Mesendoderm (in vitro differentiated cells): Measurements from ENCODE around the gene GRK7.

Experiments used
- DNase-seq: peaks from one replicate; pipeline ENCODE4 v3.0.0; 2013
- H2AK5ac ChIP-seq: 2 replicates; pipeline ENCODE4 v1.6.1; 2013; ENCODE audit warnings: low read length, inconsistent platforms
- H2BK120ac ChIP-seq: 2 replicates; pipeline ENCODE4 v1.6.1; 2013; ENCODE audit warnings: low read depth, mild to moderate bottlenecking, low read length, moderate library complexity, mixed read lengths
- H2BK15ac ChIP-seq: replicated peaks from 2 replicates; pipeline ENCODE4 v1.6.1; 2013; ENCODE audit warnings: low read depth, mild to moderate bottlenecking, moderate library complexity
- H2BK5ac ChIP-seq: 2 replicates; pipeline ENCODE4 v1.6.1; 2013; ENCODE audit warnings: low read length, inconsistent platforms
- H3K18ac ChIP-seq: 2 replicates; pipeline ENCODE4 v1.6.1; 2013; ENCODE audit warnings: mild to moderate bottlenecking, low read length, mixed read lengths
- H3K23ac ChIP-seq: one replicate; pipeline ENCODE4 v1.6.1; 2013; ENCODE audit warnings: low read length
- H3K27ac ChIP-seq: 2 replicates; pipeline ENCODE4 v1.5.1; 2013; ENCODE audit warnings: low read depth, mild to moderate bottlenecking, inconsistent platforms, low read length, moderate library complexity
- H3K27me3 ChIP-seq: 2 replicates; pipeline ENCODE4 v1.6.1; 2013; ENCODE audit warnings: low read length, control low read depth, mild to moderate bottlenecking, inconsistent platforms; ENCODE audit not compliant: insufficient read depth, poor library complexity
- H3K36me3 ChIP-seq: 2 replicates; pipeline ENCODE4 v1.6.1; 2013; ENCODE audit warnings: low read length, inconsistent platforms; ENCODE audit not compliant: control insufficient read depth, insufficient read depth
- H3K4ac ChIP-seq: one replicate; pipeline ENCODE4 v1.6.1; 2013; ENCODE audit warnings: low read depth, mild to moderate bottlenecking, low read length, moderate library complexity
- H3K4me1 ChIP-seq: 2 replicates; pipeline ENCODE4 v1.6.1; 2013; ENCODE audit warnings: low read depth, low read length, inconsistent platforms; ENCODE audit not compliant: control insufficient read depth
- H3K4me2 ChIP-seq: 2 replicates; pipeline ENCODE4 v1.6.1; 2013; ENCODE audit warnings: low read length
- H3K4me3 ChIP-seq: 2 replicates; pipeline ENCODE4 v1.5.1; 2013; ENCODE audit warnings: mild to moderate bottlenecking, low read length
- H3K56ac ChIP-seq: one replicate; pipeline ENCODE4 v1.6.1; 2013; ENCODE audit warnings: low read length
- H3K79me1 ChIP-seq: 2 replicates; pipeline ENCODE4 v1.6.1; 2013; ENCODE audit warnings: low read length, inconsistent platforms
- H3K79me2 ChIP-seq: 2 replicates; pipeline ENCODE4 v1.6.1; 2013; ENCODE audit warnings: mild to moderate bottlenecking, low read length; ENCODE audit not compliant: control insufficient read depth, insufficient read depth
- H3K9ac ChIP-seq: 2 replicates; pipeline ENCODE4 v1.6.1; 2013; ENCODE audit warnings: low read length, inconsistent platforms
- H4K5ac ChIP-seq: one replicate; pipeline ENCODE4 v1.6.1; 2013; ENCODE audit warnings: low read length
- H4K8ac ChIP-seq: one replicate; pipeline ENCODE4 v1.6.1; 2013; ENCODE audit warnings: low read depth, mild to moderate bottlenecking, control low read depth, low read length, moderate library complexity
- WGBS: extraction: QIAGEN DNeasy Blood & Tissue Kit; methylation state at CpG from one replicate; pipeline ENCODE4 v1.1.7; 2013; ENCODE audit warnings: low lambda C conversion rate, missing lambda C conversion rate; ENCODE audit not compliant: insufficient coverage; ENCODE audit errors: extremely low coverage; 5-methylcytosine and 5-hydroxymethylcytosine counted together

Gene GRK7

GRCh38 chr3:141790171-141790570 lies 27.0 kb downstream of the GRK7 start:
- no peaks in the 10 kb centered on the region for H3K79me1 ChIP-seq
- WGBS = no CpG with 5 or more reads among the region's 4 CpGs
- no peak for DNase-seq
- no peak overlapping the region for H3K9ac ChIP-seq
- H3K27me3 ChIP-seq = no peaks in the 10 kb centered on the region
- no peak overlapping the region for H2AK5ac ChIP-seq
- no peaks in the 10 kb centered on the region for H3K36me3 ChIP-seq
- H3K27ac ChIP-seq = no peak overlapping the region
- no peak overlapping the region for H2BK5ac ChIP-seq
- no peak overlapping the region for H3K4me2 ChIP-seq
- no peak overlapping the region for H4K8ac ChIP-seq
- H3K23ac ChIP-seq = no peak overlapping the region
- no peaks in the 10 kb centered on the region for H3K4me1 ChIP-seq
- no peak overlapping the region for H2BK15ac ChIP-seq
- no peak overlapping the region for H2BK120ac ChIP-seq
- no peaks in the 10 kb centered on the region for H3K79me2 ChIP-seq
- H3K4ac ChIP-seq = no peak overlapping the region
- H3K4me3 ChIP-seq = no peak overlapping the region
- no peak overlapping the region for H3K56ac ChIP-seq
- no peak overlapping the region for H4K5ac ChIP-seq
- H3K18ac ChIP-seq = no peak overlapping the region

- Histone ChIP-seq H3K79me1 (no peaks in the 10 kb centered on the region), H3K56ac (no peak overlapping the region), H3K4ac (no peak overlapping the region), H3K36me3 (no peaks in the 10 kb centered on the region), H2BK15ac (no peak overlapping the region), H3K27ac (no peak overlapping the region), H3K23ac (no peak overlapping the region), H4K8ac (no peak overlapping the region), H2AK5ac (no peak overlapping the region), H3K27me3 (no peaks in the 10 kb centered on the region), H3K4me3 (no peak overlapping the region), H2BK120ac (no peak overlapping the region), H3K4me1 (peaks cover 2% of the 10 kb centered on the region), H2BK5ac (no peak overlapping the region), H3K18ac (no peak overlapping the region), H3K9ac (no peak overlapping the region), H4K5ac (no peak overlapping the region), H3K4me2 (no peak overlapping the region), H3K79me2 (no peaks in the 10 kb centered on the region)
- DNase-seq = no peak
- WGBS = no CpG with 5 or more reads among the region's 1 CpG
Measured at GRCh38 chr3:141792495-141792894, 29.3 kb downstream of the GRK7 start.

- Histone ChIP-seq H3K4me2 (no peak overlapping the region), H3K4me3 (no peak overlapping the region), H2BK5ac (no peak overlapping the region), H3K27me3 (no peaks in the 10 kb centered on the region), H2BK120ac (no peak overlapping the region), H3K23ac (no peak overlapping the region), H3K9ac (no peak overlapping the region), H3K36me3 (no peaks in the 10 kb centered on the region), H4K8ac (no peak overlapping the region), H4K5ac (no peak overlapping the region), H3K4ac (no peak overlapping the region), H3K79me2 (no peaks in the 10 kb centered on the region), H2AK5ac (no peak overlapping the region), H3K79me1 (no peaks in the 10 kb centered on the region), H3K18ac (no peak overlapping the region), H2BK15ac (no peak overlapping the region), H3K56ac (no peak overlapping the region), H3K27ac (no peak overlapping the region), H3K4me1 (peaks cover 8% of the 10 kb centered on the region)
- WGBS = no CpG with 5 or more reads among the region's 8 CpGs
- peak; percentile 44 for DNase-seq
Measured at GRCh38 chr3:141793476-141794260, 30.5 kb downstream of the GRK7 start.

GRCh38 chr3:141795276-141795675 lies 32.1 kb downstream of the GRK7 start:
- Histone ChIP-seq H3K4ac (no peak overlapping the region), H3K27me3 (no peaks in the 10 kb centered on the region), H3K4me2 (no peak overlapping the region), H3K4me3 (no peak overlapping the region), H2AK5ac (no peak overlapping the region), H3K18ac (no peak overlapping the region), H2BK5ac (no peak overlapping the region), H3K9ac (no peak overlapping the region), H3K4me1 (peaks cover 8% of the 10 kb centered on the region), H3K36me3 (no peaks in the 10 kb centered on the region), H3K56ac (peak overlapping the region; percentile 51), H3K79me2 (no peaks in the 10 kb centered on the region), H2BK120ac (no peak overlapping the region), H4K5ac (no peak overlapping the region), H2BK15ac (no peak overlapping the region), H3K27ac (no peak overlapping the region), H3K23ac (no peak overlapping the region), H3K79me1 (no peaks in the 10 kb centered on the region), H4K8ac (no peak overlapping the region)
- DNase-seq = peak; percentile 16
- no CpG with 5 or more reads among the region's 4 CpGs for WGBS

GRCh38 chr3:141795741-141796080 lies 32.5 kb downstream of the GRK7 start:
- Histone ChIP-seq H3K4me1 (peaks cover 8% of the 10 kb centered on the region), H3K9ac (no peak overlapping the region), H3K79me1 (no peaks in the 10 kb centered on the region), H3K4ac (no peak overlapping the region), H3K56ac (no peak overlapping the region), H3K4me2 (no peak overlapping the region), H2BK120ac (no peak overlapping the region), H4K5ac (no peak overlapping the region), H4K8ac (no peak overlapping the region), H3K36me3 (no peaks in the 10 kb centered on the region), H2AK5ac (no peak overlapping the region), H3K18ac (no peak overlapping the region), H3K4me3 (no peak overlapping the region), H2BK5ac (no peak overlapping the region), H3K79me2 (no peaks in the 10 kb centered on the region), H2BK15ac (no peak overlapping the region), H3K23ac (no peak overlapping the region), H3K27ac (no peak overlapping the region), H3K27me3 (no peaks in the 10 kb centered on the region)
- DNase-seq = no peak
- WGBS = no CpG with 5 or more reads among the region's 5 CpGs
